ENCODE measurements around the gene BPIFB2.

- no peak for TF ChIP-seq CTCF (IDR thresholded peaks at IDR 0.05 in 2 of 3, conservative IDR thresholded peaks at IDR 0.05 in 1 of 3; ENCODE audit: borderline replicate concordance in 1 of 3, insufficient read depth in 1 of 3, low read depth in 2 of 3, low read length in 2 of 3)
- TF ChIP-seq POLR2A (IDR thresholded peaks at IDR 0.05; ENCODE audit: borderline replicate concordance, extremely low read depth, insufficient read depth, insufficient read length): no peak
- no peak for TF ChIP-seq ZNF274 (IDR thresholded peaks at IDR 0.05; ENCODE audit: low read depth, low read length)
- TF ChIP-seq POLR2AphosphoS5 (IDR thresholded peaks at IDR 0.05; ENCODE audit: low read depth, low read length): no peak
Measured at GRCh38 chr20:33026072-33026778, 18.7 kb downstream of the BPIFB2 start.

Measured in HCT116 (cell line).